Keratinocyte (primary cell): Measurements from ENCODE around the gene ST3GAL5. TPM values are rescaled to one million over a fixed set of nuclear protein-coding genes. Genes with fewer than 3 reads are reported as not detected.

Experiments used
- DNase-seq: peaks from one replicate; pipeline ENCODE4 v3.0.0-alpha.2; 2011; ENCODE audit warnings: low read depth, missing footprints, low spot score
- FAIRE-seq: peaks from 2 replicates; lab custom pipeline; 2011; peaks lifted over from hg19 to GRCh38; lab: Jason Lieb, UNC
- H2AFZ ChIP-seq: 2 replicates; pipeline ENCODE4 v1.6.0; 2012; ENCODE audit warnings: low read length, control low read depth, inconsistent platforms; ENCODE audit not compliant: control insufficient read depth
- H3K27ac ChIP-seq: 2 replicates; pipeline ENCODE4 v1.5.1; 2011; ENCODE audit warnings: low read length; ENCODE audit not compliant: control insufficient read depth, insufficient read depth
- H3K27me3 ChIP-seq: 3 replicates; pipeline ENCODE4 v1.6.0; 2011; ENCODE audit warnings: low read length; ENCODE audit not compliant: control insufficient read depth, insufficient read depth; ENCODE audit errors: extremely low read depth
- H3K36me3 ChIP-seq, 2 experiments: 2 replicates in 1 of 2; 3 replicates in 1 of 2; pipeline ENCODE4 v1.5.1; 2011; ENCODE audit warnings: low read length in 2 of 2, mild to moderate bottlenecking in 1 of 2; ENCODE audit not compliant: control insufficient read depth in 2 of 2, insufficient read depth in 2 of 2; ENCODE audit errors: extremely low read depth in 1 of 2
- H3K4me1 ChIP-seq: 3 replicates; pipeline ENCODE4 v1.5.1; 2011; ENCODE audit warnings: low read length; ENCODE audit not compliant: control insufficient read depth, insufficient read depth; ENCODE audit errors: extremely low read depth
- H3K4me2 ChIP-seq: 3 replicates; pipeline ENCODE4 v1.6.0; 2011; ENCODE audit warnings: low read depth, low read length; ENCODE audit not compliant: control insufficient read depth, insufficient read depth; ENCODE audit errors: extremely low read depth
- H3K4me3 ChIP-seq, 3 experiments: fragments of 200-600 bp in 1 of 3; sonication (generic) in 1 of 3; 2 replicates in 2 of 3; 3 replicates in 1 of 3; pipeline ENCODE4 v1.5.1; 2011 to 2016; ENCODE audit warnings: low read length in 3 of 3, mild to moderate bottlenecking in 3 of 3, control low read depth in 2 of 3, inconsistent platforms in 1 of 3, low read depth in 1 of 3, mixed read lengths in 1 of 3, mixed run types in 1 of 3, moderate library complexity in 1 of 3; ENCODE audit not compliant: control insufficient read depth in 2 of 3, insufficient read depth in 2 of 3; ENCODE audit errors: extremely low read depth in 1 of 3
- H3K79me2 ChIP-seq: 2 replicates; pipeline ENCODE4 v1.6.0; 2012; ENCODE audit warnings: low read length; ENCODE audit not compliant: control insufficient read depth, insufficient read depth
- H3K9ac ChIP-seq: 3 replicates; pipeline ENCODE4 v1.6.0; 2011; ENCODE audit warnings: low read length; ENCODE audit not compliant: control insufficient read depth, insufficient read depth; ENCODE audit errors: extremely low read depth
- H3K9me1 ChIP-seq: 3 replicates; pipeline ENCODE4 v1.6.0; 2011; ENCODE audit warnings: low read length; ENCODE audit not compliant: control insufficient read depth, insufficient read depth; ENCODE audit errors: extremely low read depth
- H3K9me3 ChIP-seq: 2 replicates; pipeline ENCODE4 v1.5.1; 2012; ENCODE audit warnings: low read depth, low read length; ENCODE audit not compliant: control insufficient read depth
- H4K20me1 ChIP-seq: 3 replicates; pipeline ENCODE4 v1.6.0; 2011; ENCODE audit warnings: low read length; ENCODE audit not compliant: control insufficient read depth, insufficient read depth; ENCODE audit errors: extremely low read depth
- EZH2 ChIP-seq: IDR thresholded peaks from one replicate; pipeline ENCODE4 v1.6.1; 2012; ENCODE audit warnings: inconsistent platforms, mild to moderate bottlenecking, low read length, moderate library complexity
- dilution Hi-C: fragments of 300-500 bp; cut with MboI; formaldehyde crosslinking; loops from one replicate; pipeline ENCODE4 v1.7.0; 2020; ENCODE audit warnings: low sequenced_read_pairs; ENCODE audit not compliant: extremely low pct_ligation_motif_present
- polyA plus RNA-seq, 5 experiments: library from polyadenylated mRNA; depleted of rRNA in 3 of 5; stranded (reverse) in 3 of 5; stranded (forward) in 1 of 5; unstranded in 1 of 5; fragments of >200 nt; gene quantifications; 1 replicate in 1 of 5; 2 replicates in 3 of 5; 3 replicates in 1 of 5; pipeline versions ENCODE4 v1.2.1 to v1.2.3, GENCODE V29; 2011 to 2012; ENCODE audit warnings: missing spikeins in 2 of 5, low read depth in 1 of 5, low replicate concordance in 1 of 5
- TF ChIP-seq, protein P1 (sequence below), 3 experiments: IDR thresholded peaks in 1 of 3; conservative IDR thresholded peaks in 1 of 3; optimal IDR thresholded peaks in 1 of 3; 2 replicates in 2 of 3; 3 replicates in 1 of 3; pipeline versions ENCODE3 to v1.5.1; 2011; ENCODE audit warnings: low read length in 3 of 3, mild to moderate bottlenecking in 3 of 3, moderate library complexity in 2 of 3, control low read depth in 1 of 3, inconsistent platforms in 1 of 3; ENCODE audit not compliant: insufficient read depth in 2 of 3; ENCODE audit errors: extremely low read depth in 1 of 3

The ST3GAL5 gene
- polyA plus RNA-seq, 1 donor (not counting 4 experiments of a cell fraction or from before 2014, with no cell fraction given) = 43.5 TPM

DNA sequence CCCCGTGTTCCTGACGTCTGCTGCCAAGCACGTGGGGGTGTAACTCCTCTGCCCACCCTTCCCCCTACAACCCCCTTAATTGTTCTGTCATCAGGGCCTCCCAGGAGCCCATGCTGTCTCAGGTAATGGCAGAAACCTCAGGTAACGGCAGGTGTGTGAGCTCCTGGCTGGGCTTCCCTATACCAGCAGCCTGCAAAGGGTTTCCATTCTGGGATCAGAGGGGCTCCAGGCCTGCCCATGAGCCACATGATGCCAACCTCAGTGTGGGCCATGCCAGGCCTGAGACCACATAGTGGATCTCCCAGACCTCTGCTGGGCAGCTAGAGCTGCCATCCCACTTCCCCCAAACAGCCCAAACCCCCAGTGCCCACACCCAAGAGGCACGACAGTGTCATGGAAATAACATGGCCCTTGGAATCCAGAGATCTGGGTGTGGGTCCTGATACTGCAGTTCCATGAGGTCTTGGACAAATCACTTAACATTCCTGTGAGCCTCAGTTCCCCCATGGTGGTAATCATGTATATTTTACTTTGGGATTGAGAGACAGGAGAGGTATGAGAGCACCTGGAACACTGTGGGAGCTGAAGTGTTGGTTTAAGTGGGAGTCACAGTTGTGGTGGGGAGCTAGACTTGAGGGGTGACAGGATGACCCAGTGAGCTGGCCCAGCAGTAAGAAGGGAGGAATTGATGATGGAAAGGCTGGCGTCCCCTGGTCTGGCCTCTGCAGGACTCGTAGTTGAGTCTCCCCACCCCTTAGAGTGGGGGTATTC is 75.4 kb downstream of the ST3GAL5 start:
- dilution Hi-C loops = loop anchor here (25.0 kb wide), 1 partner anchor 101 kb away; no protein-coding TSS in a partner anchor

DNA sequence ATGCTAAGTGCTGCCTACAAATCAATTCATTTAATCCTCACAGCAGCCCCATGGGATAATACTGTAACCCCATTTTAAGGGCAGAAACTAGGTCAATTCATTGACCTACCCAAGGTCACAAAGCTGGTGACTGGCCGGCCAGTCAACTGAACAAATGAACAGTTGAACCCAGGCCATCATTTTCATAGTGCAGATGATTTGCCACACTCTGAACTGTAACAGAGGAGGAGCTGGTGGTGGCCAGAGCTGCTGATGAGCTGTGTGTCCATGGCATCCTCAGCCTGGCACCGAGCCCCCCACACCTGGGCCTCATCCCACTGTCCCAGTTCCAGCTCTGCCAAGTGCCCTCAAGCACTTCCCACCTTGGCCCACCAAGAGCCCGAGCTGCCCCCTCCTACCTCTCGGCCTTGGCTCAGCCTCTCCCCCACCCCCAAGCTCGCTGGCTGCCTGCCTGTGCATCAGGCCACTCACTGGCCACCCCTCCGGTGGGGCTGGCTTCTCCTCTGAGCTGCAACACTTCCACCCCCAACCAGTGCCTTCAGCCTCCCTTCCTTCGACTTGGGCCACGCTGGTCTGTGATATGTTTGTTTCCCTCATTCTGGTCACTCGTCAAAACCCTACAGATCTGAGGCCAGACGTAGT is 76.6 kb downstream of the ST3GAL5 start:
- Histone ChIP-seq H4K20me1 (no peaks in the 10 kb centered on the region), H3K79me2 (no peaks in the 10 kb centered on the region), H2AFZ (no peak overlapping the region), H3K4me2 (no peak overlapping the region), H3K36me3 (no peaks in the 10 kb centered on the region), H3K27ac (no peak overlapping the region), H3K9ac (no peak overlapping the region), H3K9me3 (no peaks in the 10 kb centered on the region), H3K4me1 (no peaks in the 10 kb centered on the region), H3K27me3 (peaks cover 17% of the 10 kb centered on the region), H3K9me1 (no peaks in the 10 kb centered on the region), H3K4me3 (no peak overlapping the region)
- FAIRE-seq (no peak), DNase-seq (no peak)
- dilution Hi-C loops = loop anchor here (25.0 kb wide), 1 partner anchor 100 kb away; no protein-coding TSS in a partner anchor
- no peak for TF ChIP-seq EZH2
- TF ChIP-seq, protein P1, sequence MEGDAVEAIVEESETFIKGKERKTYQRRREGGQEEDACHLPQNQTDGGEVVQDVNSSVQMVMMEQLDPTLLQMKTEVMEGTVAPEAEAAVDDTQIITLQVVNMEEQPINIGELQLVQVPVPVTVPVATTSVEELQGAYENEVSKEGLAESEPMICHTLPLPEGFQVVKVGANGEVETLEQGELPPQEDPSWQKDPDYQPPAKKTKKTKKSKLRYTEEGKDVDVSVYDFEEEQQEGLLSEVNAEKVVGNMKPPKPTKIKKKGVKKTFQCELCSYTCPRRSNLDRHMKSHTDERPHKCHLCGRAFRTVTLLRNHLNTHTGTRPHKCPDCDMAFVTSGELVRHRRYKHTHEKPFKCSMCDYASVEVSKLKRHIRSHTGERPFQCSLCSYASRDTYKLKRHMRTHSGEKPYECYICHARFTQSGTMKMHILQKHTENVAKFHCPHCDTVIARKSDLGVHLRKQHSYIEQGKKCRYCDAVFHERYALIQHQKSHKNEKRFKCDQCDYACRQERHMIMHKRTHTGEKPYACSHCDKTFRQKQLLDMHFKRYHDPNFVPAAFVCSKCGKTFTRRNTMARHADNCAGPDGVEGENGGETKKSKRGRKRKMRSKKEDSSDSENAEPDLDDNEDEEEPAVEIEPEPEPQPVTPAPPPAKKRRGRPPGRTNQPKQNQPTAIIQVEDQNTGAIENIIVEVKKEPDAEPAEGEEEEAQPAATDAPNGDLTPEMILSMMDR (optimal IDR thresholded peaks at IDR 0.05 in 1 of 3, IDR thresholded peaks at IDR 0.05 in 1 of 3, conservative IDR thresholded peaks at IDR 0.05 in 1 of 3; ENCODE audit: extremely low read depth in 1 of 3, insufficient read depth in 2 of 3, low read length in 3 of 3) = no peak

More for the DNA sequence above, 75.4 kb downstream of the ST3GAL5 start:
- Histone ChIP-seq H3K4me1 (no peaks in the 10 kb centered on the region), H3K27ac (no peak overlapping the region), H3K79me2 (no peaks in the 10 kb centered on the region), H4K20me1 (no peaks in the 10 kb centered on the region), H3K27me3 (peaks cover 17% of the 10 kb centered on the region), H3K4me2 (no peak overlapping the region), H3K9me3 (no peaks in the 10 kb centered on the region), H3K36me3 (no peaks in the 10 kb centered on the region), H3K9me1 (no peaks in the 10 kb centered on the region), H3K9ac (no peak overlapping the region), H3K4me3 (no peak overlapping the region), H2AFZ (no peak overlapping the region)
- no peak for FAIRE-seq
- DNase-seq = no peak
- no peak for TF ChIP-seq EZH2
- TF ChIP-seq, protein P1 (optimal IDR thresholded peaks at IDR 0.05 in 1 of 3, IDR thresholded peaks at IDR 0.05 in 1 of 3, conservative IDR thresholded peaks at IDR 0.05 in 1 of 3; ENCODE audit: extremely low read depth in 1 of 3, insufficient read depth in 2 of 3, low read length in 3 of 3) = no peak
